ENCODE data around the gene PHACTR1.

- no peak for TF ChIP-seq ZNF121 (CRISPR knock-in tag; IDR thresholded peaks at IDR 0.05)
- TF ChIP-seq NR2C2 (CRISPR knock-in tag; IDR thresholded peaks at IDR 0.05), result no peak
- TF ChIP-seq, protein P1, sequence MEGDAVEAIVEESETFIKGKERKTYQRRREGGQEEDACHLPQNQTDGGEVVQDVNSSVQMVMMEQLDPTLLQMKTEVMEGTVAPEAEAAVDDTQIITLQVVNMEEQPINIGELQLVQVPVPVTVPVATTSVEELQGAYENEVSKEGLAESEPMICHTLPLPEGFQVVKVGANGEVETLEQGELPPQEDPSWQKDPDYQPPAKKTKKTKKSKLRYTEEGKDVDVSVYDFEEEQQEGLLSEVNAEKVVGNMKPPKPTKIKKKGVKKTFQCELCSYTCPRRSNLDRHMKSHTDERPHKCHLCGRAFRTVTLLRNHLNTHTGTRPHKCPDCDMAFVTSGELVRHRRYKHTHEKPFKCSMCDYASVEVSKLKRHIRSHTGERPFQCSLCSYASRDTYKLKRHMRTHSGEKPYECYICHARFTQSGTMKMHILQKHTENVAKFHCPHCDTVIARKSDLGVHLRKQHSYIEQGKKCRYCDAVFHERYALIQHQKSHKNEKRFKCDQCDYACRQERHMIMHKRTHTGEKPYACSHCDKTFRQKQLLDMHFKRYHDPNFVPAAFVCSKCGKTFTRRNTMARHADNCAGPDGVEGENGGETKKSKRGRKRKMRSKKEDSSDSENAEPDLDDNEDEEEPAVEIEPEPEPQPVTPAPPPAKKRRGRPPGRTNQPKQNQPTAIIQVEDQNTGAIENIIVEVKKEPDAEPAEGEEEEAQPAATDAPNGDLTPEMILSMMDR (IDR thresholded peaks at IDR 0.05), result no peak
- TF ChIP-seq, protein P2, sequence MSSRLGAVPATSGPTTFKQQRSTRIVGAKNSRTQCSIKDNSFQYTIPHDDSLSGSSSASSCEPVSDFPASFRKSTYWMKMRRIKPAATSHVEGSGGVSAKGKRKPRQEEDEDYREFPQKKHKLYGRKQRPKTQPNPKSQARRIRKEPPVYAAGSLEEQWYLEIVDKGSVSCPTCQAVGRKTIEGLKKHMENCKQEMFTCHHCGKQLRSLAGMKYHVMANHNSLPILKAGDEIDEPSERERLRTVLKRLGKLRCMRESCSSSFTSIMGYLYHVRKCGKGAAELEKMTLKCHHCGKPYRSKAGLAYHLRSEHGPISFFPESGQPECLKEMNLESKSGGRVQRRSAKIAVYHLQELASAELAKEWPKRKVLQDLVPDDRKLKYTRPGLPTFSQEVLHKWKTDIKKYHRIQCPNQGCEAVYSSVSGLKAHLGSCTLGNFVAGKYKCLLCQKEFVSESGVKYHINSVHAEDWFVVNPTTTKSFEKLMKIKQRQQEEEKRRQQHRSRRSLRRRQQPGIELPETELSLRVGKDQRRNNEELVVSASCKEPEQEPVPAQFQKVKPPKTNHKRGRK (CRISPR knock-in tag; IDR thresholded peaks at IDR 0.05; ENCODE audit: borderline replicate concordance), result no peak
- no peak for TF ChIP-seq NR3C1 (CRISPR knock-in tag; conservative IDR thresholded peaks at IDR 0.05; ENCODE audit: low read depth)
- no peak for TF ChIP-seq JUN (CRISPR knock-in tag; IDR thresholded peaks at IDR 0.05)
- TF ChIP-seq, protein P3, sequence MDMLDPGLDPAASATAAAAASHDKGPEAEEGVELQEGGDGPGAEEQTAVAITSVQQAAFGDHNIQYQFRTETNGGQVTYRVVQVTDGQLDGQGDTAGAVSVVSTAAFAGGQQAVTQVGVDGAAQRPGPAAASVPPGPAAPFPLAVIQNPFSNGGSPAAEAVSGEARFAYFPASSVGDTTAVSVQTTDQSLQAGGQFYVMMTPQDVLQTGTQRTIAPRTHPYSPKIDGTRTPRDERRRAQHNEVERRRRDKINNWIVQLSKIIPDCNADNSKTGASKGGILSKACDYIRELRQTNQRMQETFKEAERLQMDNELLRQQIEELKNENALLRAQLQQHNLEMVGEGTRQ (CRISPR knock-in tag; IDR thresholded peaks at IDR 0.05), result no peak
Observed at GRCh38 chr6:12962987-12963386, 246.4 kb downstream of the PHACTR1 start.

Data from WTC11 (cell line).